ENCODE results near the gene PDE4D. TPM values are rescaled to one million over a fixed set of nuclear protein-coding genes. Genes with fewer than 3 reads are reported as not detected.

Gene PDE4D
- total and polyA plus RNA-seq, 3 donors from 2014 or later, result 7.8 to 13.9 (median 8.7) TPM

DNA sequence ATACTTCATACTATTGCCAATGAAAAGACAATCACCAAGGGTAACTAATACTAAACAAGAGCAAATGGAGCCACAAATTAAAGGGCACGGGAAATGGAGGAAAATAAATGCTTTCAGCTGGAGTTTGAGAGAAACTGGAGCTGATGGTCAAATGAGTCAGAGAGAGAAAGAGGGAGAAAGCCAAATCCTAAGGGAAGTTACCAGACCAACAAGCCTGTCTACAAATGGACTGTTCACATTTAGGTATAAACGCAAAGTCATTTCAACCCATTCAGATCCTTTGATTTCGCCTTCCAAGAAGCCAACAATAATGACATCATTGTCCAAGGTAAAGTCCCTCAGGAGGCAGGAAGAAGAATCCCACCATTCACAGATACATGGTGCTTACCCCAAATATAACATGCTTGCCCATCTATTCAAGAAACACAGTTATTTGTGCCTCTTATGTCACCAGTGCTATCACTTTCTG lies 958.9 kb downstream of the PDE4D start:
- WGBS, 2 donors, result 58 to 59% methylated on average over 3 of the region's 3 CpGs
- no peak for DNase-seq
- Histone ChIP-seq H3K27me3 (no peaks in the 10 kb centered on the region), H3K9me3 (no peaks in the 10 kb centered on the region), H3K4me1 (no peaks in the 10 kb centered on the region), H3K27ac (no peak overlapping the region), H3K4me3 (no peak overlapping the region), H3K36me3 (ENCODE audit: low read depth, missing control alignments) (no peaks in the 10 kb centered on the region)
- intact Hi-C loops (cut with DNase I; ENCODE audit: low total_unique reads), result no loop called here
- TF ChIP-seq CTCF (IDR thresholded peaks at IDR 0.05) (no peak), POLR2A (IDR thresholded peaks at IDR 0.05) (no peak)

DNA sequence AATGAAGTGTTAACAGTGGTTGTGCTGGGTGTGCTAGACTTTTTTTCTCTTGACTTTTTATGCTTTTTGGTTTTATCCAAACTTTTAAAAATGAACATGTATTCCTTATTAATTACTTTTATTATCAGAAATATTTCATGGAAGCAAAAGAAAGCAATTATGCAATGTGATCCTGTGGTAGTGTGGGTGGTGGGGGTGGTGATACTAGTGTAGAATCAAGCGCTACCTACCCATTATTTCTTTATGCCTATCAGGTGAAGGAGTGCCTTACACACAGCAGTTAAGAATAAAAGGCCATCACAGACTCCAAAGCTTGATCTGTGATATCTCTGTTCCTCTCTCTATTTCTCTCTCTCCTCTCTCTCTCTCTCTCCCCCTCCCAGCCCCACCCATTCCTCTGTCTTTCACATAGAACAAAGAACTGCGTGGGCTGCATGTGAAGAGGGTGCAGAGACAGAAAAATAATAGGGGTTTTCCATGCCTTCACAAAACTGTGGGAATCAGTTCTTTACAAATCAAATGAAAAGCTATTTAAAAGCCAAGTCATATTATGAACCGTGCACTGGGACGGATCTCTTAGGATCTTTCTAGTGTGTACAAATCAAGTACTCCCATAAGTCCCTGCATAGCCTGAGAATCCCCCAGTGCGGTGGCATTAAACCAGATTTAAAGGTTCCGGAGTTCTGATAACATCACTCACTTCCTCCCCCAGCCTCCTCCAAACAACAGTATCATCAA lies 959.5 kb downstream of the PDE4D start:
- TF ChIP-seq POLR2A (IDR thresholded peaks at IDR 0.05), result no peak
- no peak for TF ChIP-seq CTCF (IDR thresholded peaks at IDR 0.05)
- Histone ChIP-seq H3K4me3 (no peak overlapping the region), H3K9me3 (no peaks in the 10 kb centered on the region), H3K36me3 (ENCODE audit: low read depth, missing control alignments) (no peaks in the 10 kb centered on the region), H3K27me3 (no peaks in the 10 kb centered on the region), H3K27ac (no peak overlapping the region), H3K4me1 (no peaks in the 10 kb centered on the region)
- intact Hi-C loops (cut with DNase I; ENCODE audit: low total_unique reads), result no loop called here
- WGBS, 2 donors, result 57 to 74% methylated on average over 6 of the region's 6 CpGs
- no peak for DNase-seq

GRCh38 chr5:58932057-58932612 lies 961.4 kb downstream of the PDE4D start:
- H3K4me3 ChIP-seq, result no peak overlapping the region
- no peak overlapping the region for H3K27ac ChIP-seq
- TF ChIP-seq CTCF (IDR thresholded peaks at IDR 0.05), result no peak
- TF ChIP-seq POLR2A (IDR thresholded peaks at IDR 0.05), result no peak
- H3K4me1 ChIP-seq, result no peaks in the 10 kb centered on the region
- intact Hi-C loops (cut with DNase I; ENCODE audit: low total_unique reads), result no loop called here
- no peaks in the 10 kb centered on the region for H3K27me3 ChIP-seq
- WGBS, 2 donors, result 92 to 94% methylated on average over 4 of the region's 4 CpGs
- no peaks in the 10 kb centered on the region for H3K9me3 ChIP-seq
- H3K36me3 ChIP-seq (ENCODE audit: low read depth, missing control alignments), result no peaks in the 10 kb centered on the region
- DNase-seq, result no peak

DNA sequence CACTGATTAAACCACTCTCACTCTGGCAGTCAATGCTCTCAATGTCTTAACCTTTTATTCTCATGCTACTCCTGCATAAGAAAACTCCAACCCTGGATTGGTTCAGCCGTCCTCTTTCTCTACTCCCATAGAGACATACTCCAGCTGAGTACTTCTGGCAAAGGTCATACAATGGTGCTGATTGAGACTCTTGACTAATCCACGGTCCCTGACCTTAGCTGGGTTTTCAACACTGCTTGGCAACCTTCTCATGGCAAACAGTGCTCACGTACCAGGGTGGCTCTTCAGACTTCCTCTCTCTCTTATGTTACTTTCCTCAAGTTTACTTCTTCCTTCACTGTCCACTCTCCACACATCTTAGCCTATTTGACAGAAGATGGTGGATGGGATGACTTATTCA lies 963.0 kb downstream of the PDE4D start:
- intact Hi-C loops (cut with DNase I; ENCODE audit: low total_unique reads), result no loop called here
- Histone ChIP-seq H3K4me3 (no peak overlapping the region), H3K4me1 (no peaks in the 10 kb centered on the region), H3K27ac (no peak overlapping the region), H3K36me3 (ENCODE audit: low read depth, missing control alignments) (no peaks in the 10 kb centered on the region), H3K9me3 (no peaks in the 10 kb centered on the region), H3K27me3 (no peaks in the 10 kb centered on the region)
- no peak for DNase-seq
- TF ChIP-seq POLR2A (IDR thresholded peaks at IDR 0.05), result no peak
- TF ChIP-seq CTCF (IDR thresholded peaks at IDR 0.05), result no peak
- WGBS, 2 donors, result 88 to 95% methylated on average over 3 of the region's 3 CpGs

- TF ChIP-seq CTCF (IDR thresholded peaks at IDR 0.05) (no peak), POLR2A (IDR thresholded peaks at IDR 0.05) (no peak)
- intact Hi-C loops (cut with DNase I; ENCODE audit: low total_unique reads), result no loop called here
- no peaks in the 10 kb centered on the region for H3K4me1 ChIP-seq
- 86 to 100% methylated on average over 1 of the region's 1 CpG for WGBS, 2 donors
- no peaks in the 10 kb centered on the region for H3K9me3 ChIP-seq
- no peak for DNase-seq
- no peak overlapping the region for H3K4me3 ChIP-seq
- H3K27ac ChIP-seq, result no peak overlapping the region
- no peaks in the 10 kb centered on the region for H3K27me3 ChIP-seq
- no peaks in the 10 kb centered on the region for H3K36me3 ChIP-seq (ENCODE audit: low read depth, missing control alignments)
These were observed 963.8 kb downstream of the PDE4D start for GRCh38 chr5:58929726-58930125.
